ENCODE data around the gene HLA-DQA1. TPM values are rescaled to one million over a fixed set of nuclear protein-coding genes. Genes with fewer than 3 reads are reported as not detected.

HLA-DQA1 gene
- total RNA-seq, 1 donor from 2014 or later = 7.4 TPM

GRCh38 chr6:32662836-32663235 lies 25.6 kb downstream of the HLA-DQA1 start:
- intact Hi-C loops (cut with DNase I) = no loop called here
- TF ChIP-seq POLR2AphosphoS5 (IDR thresholded peaks at IDR 0.05; ENCODE audit: insufficient read depth in 1 of 2, low read depth in 1 of 2) = no peak
- TF ChIP-seq CTCF (IDR thresholded peaks at IDR 0.05) = no peak
- no peak for TF ChIP-seq POLR2A (IDR thresholded peaks at IDR 0.05)

GRCh38 chr6:32664354-32664753 lies 27.1 kb downstream of the HLA-DQA1 start:
- Histone ChIP-seq H3K9me3 (no peaks in the 10 kb centered on the region), H3K4me3 (no peak overlapping the region), H3K36me3 (no peaks in the 10 kb centered on the region), H3K27me3 (no peaks in the 10 kb centered on the region), H3K27ac (no peak overlapping the region), H3K4me1 (no peaks in the 10 kb centered on the region)
- intact Hi-C loops (cut with DNase I) = no loop called here
- no peak for DNase-seq (ENCODE audit: extremely low spot score in 2 of 2)
- TF ChIP-seq CTCF (IDR thresholded peaks at IDR 0.05) (no peak), POLR2AphosphoS5 (IDR thresholded peaks at IDR 0.05; ENCODE audit: insufficient read depth in 1 of 2, low read depth in 1 of 2) (no peak), POLR2A (IDR thresholded peaks at IDR 0.05) (no peak)

More at GRCh38 chr6:32662836-32663235, 25.6 kb downstream of the HLA-DQA1 start:
- no peak for DNase-seq (ENCODE audit: extremely low spot score in 2 of 2)
- Histone ChIP-seq H3K36me3 (no peaks in the 10 kb centered on the region), H3K27me3 (no peaks in the 10 kb centered on the region), H3K4me1 (no peaks in the 10 kb centered on the region), H3K9me3 (no peaks in the 10 kb centered on the region), H3K4me3 (no peak overlapping the region), H3K27ac (no peak overlapping the region)

- Histone ChIP-seq H3K27me3 (no peaks in the 10 kb centered on the region), H3K4me3 (no peak overlapping the region), H3K36me3 (no peaks in the 10 kb centered on the region), H3K27ac (no peak overlapping the region), H3K4me1 (no peaks in the 10 kb centered on the region), H3K9me3 (no peaks in the 10 kb centered on the region)
- DNase-seq (ENCODE audit: extremely low spot score in 2 of 2) = no peak
- TF ChIP-seq POLR2A (IDR thresholded peaks at IDR 0.05) (no peak), POLR2AphosphoS5 (IDR thresholded peaks at IDR 0.05; ENCODE audit: insufficient read depth in 1 of 2, low read depth in 1 of 2) (no peak)
- intact Hi-C loops (cut with DNase I) = no loop called here
Measured at GRCh38 chr6:32664827-32665362, 27.7 kb downstream of the HLA-DQA1 start.

GRCh38 chr6:32665661-32666060 lies 28.5 kb downstream of the HLA-DQA1 start:
- intact Hi-C loops (cut with DNase I) = no loop called here
- no peaks in the 10 kb centered on the region for H3K4me1 ChIP-seq
- H3K27ac ChIP-seq = no peak overlapping the region
- TF ChIP-seq POLR2A (IDR thresholded peaks at IDR 0.05) = no peak
- TF ChIP-seq CTCF (IDR thresholded peaks at IDR 0.05) = no peak
- TF ChIP-seq POLR2AphosphoS5 (IDR thresholded peaks at IDR 0.05; ENCODE audit: insufficient read depth in 1 of 2, low read depth in 1 of 2) = no peak
- H3K36me3 ChIP-seq = no peaks in the 10 kb centered on the region
- DNase-seq (ENCODE audit: extremely low spot score in 2 of 2) = no peak
- H3K4me3 ChIP-seq = no peak overlapping the region
- no peaks in the 10 kb centered on the region for H3K27me3 ChIP-seq
- no peaks in the 10 kb centered on the region for H3K9me3 ChIP-seq

GRCh38 chr6:32666420-32667300 lies 29.5 kb downstream of the HLA-DQA1 start, which contains the start of gene HLA-DQB1:
Gene HLA-DQB1 (minus strand): TSS chr6:32666657. CDS start chr6:32666607, 50 bp downstream.
- no peak for TF ChIP-seq CTCF (IDR thresholded peaks at IDR 0.05)
- TF ChIP-seq POLR2AphosphoS5 (IDR thresholded peaks at IDR 0.05; ENCODE audit: insufficient read depth in 1 of 2, low read depth in 1 of 2) = no peak
- TF ChIP-seq POLR2A (IDR thresholded peaks at IDR 0.05) = no peak
- Histone ChIP-seq H3K27me3 (no peaks in the 10 kb centered on the region), H3K4me1 (no peaks in the 10 kb centered on the region), H3K27ac (no peak within 1 kb of the TSS), H3K36me3 (no peaks in the 10 kb centered on the region), H3K9me3 (no peaks in the 10 kb centered on the region), H3K4me3 (no peak within 1 kb of the TSS)
- intact Hi-C loops (cut with DNase I) = no loop called here
- no peak for DNase-seq (ENCODE audit: extremely low spot score in 2 of 2)
